ENCODE measurements around the gene POLG. TPM values are rescaled to one million over a fixed set of nuclear protein-coding genes. Genes with fewer than 3 reads are reported as not detected.

The POLG gene
- total and polyA plus RNA-seq, 2 experiments from 2014 or later: 28.8 to 74.1 TPM

DNA sequence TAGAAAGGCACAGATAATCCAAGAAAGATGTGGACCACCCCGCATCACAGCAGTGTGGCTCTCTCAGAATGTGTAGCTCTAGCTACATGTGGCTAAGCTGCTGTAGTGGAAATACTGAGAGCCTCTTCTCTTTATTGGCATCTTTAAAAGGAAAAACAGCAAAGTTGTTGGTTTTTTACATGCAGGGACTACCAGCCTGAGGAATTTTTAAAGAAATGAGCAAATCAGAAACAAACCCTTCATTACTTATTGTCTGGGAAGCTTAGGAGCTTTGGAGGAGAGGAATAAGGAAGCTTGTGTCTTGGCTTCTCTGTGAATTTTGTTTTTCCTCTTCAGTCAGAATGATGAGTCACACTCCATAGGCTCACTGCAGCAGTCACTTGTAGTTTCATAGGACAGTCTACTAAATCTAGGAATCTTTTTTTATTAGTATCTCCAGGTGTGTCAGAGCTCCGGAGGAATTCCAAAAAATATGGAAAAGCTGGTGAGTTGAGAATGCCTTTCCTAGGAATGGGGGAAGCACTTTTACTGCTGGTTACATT, 27.5 kb downstream of the POLG start (continued):
- TF ChIP-seq, protein P1, sequence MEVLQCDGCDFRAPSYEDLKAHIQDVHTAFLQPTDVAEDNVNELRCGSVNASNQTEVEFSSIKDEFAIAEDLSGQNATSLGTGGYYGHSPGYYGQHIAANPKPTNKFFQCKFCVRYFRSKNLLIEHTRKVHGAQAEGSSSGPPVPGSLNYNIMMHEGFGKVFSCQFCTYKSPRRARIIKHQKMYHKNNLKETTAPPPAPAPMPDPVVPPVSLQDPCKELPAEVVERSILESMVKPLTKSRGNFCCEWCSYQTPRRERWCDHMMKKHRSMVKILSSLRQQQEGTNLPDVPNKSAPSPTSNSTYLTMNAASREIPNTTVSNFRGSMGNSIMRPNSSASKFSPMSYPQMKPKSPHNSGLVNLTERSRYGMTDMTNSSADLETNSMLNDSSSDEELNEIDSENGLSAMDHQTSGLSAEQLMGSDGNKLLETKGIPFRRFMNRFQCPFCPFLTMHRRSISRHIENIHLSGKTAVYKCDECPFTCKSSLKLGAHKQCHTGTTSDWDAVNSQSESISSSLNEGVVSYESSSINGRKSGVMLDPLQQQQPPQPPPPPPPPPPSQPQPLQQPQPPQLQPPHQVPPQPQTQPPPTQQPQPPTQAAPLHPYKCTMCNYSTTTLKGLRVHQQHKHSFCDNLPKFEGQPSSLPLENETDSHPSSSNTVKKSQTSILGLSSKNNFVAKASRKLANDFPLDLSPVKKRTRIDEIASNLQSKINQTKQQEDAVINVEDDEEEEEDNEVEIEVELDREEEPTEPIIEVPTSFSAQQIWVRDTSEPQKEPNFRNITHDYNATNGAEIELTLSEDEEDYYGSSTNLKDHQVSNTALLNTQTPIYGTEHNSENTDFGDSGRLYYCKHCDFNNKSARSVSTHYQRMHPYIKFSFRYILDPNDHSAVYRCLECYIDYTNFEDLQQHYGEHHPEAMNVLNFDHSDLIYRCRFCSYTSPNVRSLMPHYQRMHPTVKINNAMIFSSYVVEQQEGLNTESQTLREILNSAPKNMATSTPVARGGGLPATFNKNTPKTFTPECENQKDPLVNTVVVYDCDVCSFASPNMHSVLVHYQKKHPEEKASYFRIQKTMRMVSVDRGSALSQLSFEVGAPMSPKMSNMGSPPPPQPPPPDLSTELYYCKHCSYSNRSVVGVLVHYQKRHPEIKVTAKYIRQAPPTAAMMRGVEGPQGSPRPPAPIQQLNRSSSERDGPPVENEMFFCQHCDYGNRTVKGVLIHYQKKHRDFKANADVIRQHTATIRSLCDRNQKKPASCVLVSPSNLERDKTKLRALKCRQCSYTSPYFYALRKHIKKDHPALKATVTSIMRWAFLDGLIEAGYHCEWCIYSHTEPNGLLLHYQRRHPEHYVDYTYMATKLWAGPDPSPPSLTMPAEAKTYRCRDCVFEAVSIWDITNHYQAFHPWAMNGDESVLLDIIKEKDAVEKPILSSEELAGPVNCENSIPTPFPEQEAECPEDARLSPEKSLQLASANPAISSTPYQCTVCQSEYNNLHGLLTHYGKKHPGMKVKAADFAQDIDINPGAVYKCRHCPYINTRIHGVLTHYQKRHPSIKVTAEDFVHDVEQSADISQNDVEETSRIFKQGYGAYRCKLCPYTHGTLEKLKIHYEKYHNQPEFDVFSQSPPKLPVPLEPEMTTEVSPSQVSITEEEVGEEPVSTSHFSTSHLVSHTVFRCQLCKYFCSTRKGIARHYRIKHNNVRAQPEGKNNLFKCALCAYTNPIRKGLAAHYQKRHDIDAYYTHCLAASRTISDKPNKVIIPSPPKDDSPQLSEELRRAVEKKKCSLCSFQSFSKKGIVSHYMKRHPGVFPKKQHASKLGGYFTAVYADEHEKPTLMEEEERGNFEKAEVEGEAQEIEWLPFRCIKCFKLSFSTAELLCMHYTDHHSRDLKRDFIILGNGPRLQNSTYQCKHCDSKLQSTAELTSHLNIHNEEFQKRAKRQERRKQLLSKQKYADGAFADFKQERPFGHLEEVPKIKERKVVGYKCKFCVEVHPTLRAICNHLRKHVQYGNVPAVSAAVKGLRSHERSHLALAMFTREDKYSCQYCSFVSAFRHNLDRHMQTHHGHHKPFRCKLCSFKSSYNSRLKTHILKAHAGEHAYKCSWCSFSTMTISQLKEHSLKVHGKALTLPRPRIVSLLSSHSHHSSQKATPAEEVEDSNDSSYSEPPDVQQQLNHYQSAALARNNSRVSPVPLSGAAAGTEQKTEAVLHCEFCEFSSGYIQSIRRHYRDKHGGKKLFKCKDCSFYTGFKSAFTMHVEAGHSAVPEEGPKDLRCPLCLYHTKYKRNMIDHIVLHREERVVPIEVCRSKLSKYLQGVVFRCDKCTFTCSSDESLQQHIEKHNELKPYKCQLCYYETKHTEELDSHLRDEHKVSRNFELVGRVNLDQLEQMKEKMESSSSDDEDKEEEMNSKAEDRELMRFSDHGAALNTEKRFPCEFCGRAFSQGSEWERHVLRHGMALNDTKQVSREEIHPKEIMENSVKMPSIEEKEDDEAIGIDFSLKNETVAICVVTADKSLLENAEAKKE (CRISPR knock-in tag; IDR thresholded peaks at IDR 0.05): no peak

DNA sequence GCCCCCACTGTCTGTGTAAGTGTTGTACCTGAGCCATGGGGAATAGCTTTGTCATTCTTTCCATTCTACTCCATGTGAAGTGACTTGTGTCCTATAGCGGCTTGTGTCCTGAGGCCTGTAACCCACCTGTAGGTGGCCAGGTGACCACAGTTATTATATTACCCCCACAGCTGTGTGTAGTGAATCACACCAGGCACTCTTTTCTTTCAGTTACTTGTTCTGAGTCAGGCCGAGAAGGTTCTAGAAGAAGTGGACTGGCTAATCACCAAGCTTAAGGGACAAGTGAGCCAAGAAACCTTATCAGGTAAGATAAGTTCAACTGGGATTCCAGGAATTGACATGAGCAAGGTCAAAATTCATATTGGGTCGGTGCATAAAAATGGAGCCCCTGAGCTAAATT, 29.2 kb downstream of the POLG start:
- Histone ChIP-seq H3K4me1 (ENCODE audit: insufficient read depth) (no peaks in the 10 kb centered on the region), H2AFZ (no peak overlapping the region), H3K27me3 (ENCODE audit: insufficient read depth) (no peaks in the 10 kb centered on the region), H3K4me2 (no peak overlapping the region), H3K36me3 (ENCODE audit: insufficient read depth) (peaks cover 73% of the 10 kb centered on the region), H3K79me2 (replicated peaks; ENCODE audit: insufficient read depth) (no peaks in the 10 kb centered on the region), H3K27ac (ENCODE audit: low read depth) (no peak overlapping the region), H3F3A (replicated peaks; ENCODE audit: low read depth) (0 out of 2 replicates have a peak, but pooled peaks cover 3% of the 10 kb centered on the region), H3K9me2 (ENCODE audit: insufficient read depth) (no peaks in the 10 kb centered on the region), H4K20me1 (replicated peaks; ENCODE audit: insufficient read depth) (no peaks in the 10 kb centered on the region; the same call in 1 of the 2 replicates), H3K4me3 (no peak overlapping the region)
- Mint-ChIP-seq H3K36me3 (ENCODE audit: low read depth) (peaks cover 85% of the 10 kb centered on the region), H3K9me3 (no peaks in the 10 kb centered on the region), H3K4me3 (no peak overlapping the region), H3K4me1 (no peaks in the 10 kb centered on the region), H3K27ac (no peak overlapping the region), H3K27me3 (ENCODE audit: insufficient read depth, low read depth, poor library complexity) (no peaks in the 10 kb centered on the region)
- ATAC-seq (no peak), DNase-seq (ENCODE audit: low spot score) (no peak)
- TF ChIP-seq, protein P2, sequence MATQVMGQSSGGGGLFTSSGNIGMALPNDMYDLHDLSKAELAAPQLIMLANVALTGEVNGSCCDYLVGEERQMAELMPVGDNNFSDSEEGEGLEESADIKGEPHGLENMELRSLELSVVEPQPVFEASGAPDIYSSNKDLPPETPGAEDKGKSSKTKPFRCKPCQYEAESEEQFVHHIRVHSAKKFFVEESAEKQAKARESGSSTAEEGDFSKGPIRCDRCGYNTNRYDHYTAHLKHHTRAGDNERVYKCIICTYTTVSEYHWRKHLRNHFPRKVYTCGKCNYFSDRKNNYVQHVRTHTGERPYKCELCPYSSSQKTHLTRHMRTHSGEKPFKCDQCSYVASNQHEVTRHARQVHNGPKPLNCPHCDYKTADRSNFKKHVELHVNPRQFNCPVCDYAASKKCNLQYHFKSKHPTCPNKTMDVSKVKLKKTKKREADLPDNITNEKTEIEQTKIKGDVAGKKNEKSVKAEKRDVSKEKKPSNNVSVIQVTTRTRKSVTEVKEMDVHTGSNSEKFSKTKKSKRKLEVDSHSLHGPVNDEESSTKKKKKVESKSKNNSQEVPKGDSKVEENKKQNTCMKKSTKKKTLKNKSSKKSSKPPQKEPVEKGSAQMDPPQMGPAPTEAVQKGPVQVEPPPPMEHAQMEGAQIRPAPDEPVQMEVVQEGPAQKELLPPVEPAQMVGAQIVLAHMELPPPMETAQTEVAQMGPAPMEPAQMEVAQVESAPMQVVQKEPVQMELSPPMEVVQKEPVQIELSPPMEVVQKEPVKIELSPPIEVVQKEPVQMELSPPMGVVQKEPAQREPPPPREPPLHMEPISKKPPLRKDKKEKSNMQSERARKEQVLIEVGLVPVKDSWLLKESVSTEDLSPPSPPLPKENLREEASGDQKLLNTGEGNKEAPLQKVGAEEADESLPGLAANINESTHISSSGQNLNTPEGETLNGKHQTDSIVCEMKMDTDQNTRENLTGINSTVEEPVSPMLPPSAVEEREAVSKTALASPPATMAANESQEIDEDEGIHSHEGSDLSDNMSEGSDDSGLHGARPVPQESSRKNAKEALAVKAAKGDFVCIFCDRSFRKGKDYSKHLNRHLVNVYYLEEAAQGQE (IDR thresholded peaks at IDR 0.05; ENCODE audit: unreplicated experiment): no peak
- TF ChIP-seq POLR2AphosphoS5 (IDR thresholded peaks at IDR 0.05; ENCODE audit: low read depth): no peak
- TF ChIP-seq ZNF331 (CRISPR knock-in tag; IDR thresholded peaks at IDR 0.05; ENCODE audit: low read depth): no peak
- TF ChIP-seq EZH2 (IDR thresholded peaks at IDR 0.05; ENCODE audit: low read depth, unreplicated experiment): no peak
- no peak for TF ChIP-seq CREB1 (CRISPR knock-in tag; IDR thresholded peaks at IDR 0.05; ENCODE audit: low read depth)

Data from GM23338 (cell line).